Spleen (tissue), 11 donors: ENCODE results near the gene ATP6V0E1. TPM values are rescaled to one million over a fixed set of nuclear protein-coding genes. Genes with fewer than 3 reads are reported as not detected.

Experiments
- DNase-seq: peaks from one replicate; pipeline ENCODE4 v3.0.0-alpha.2; 2020
- H3K27ac ChIP-seq, 8 donors: fragments of 200-600 bp; sonication (generic) in 7 of 8; 1 replicate in 4 of 8; 2 replicates in 4 of 8; pipeline versions ENCODE4 v1.5.0 to v1.8.0; 2016 to 2021; ENCODE audit warnings: inconsistent platforms in 4 of 8, mild to moderate bottlenecking in 4 of 8, moderate library complexity in 1 of 8
- H3K27me3 ChIP-seq, 7 donors: fragments of 200-600 bp; sonication (generic) in 6 of 7; replicated peaks in 1 of 7; 1 replicate in 4 of 7; 2 replicates in 3 of 7; pipeline versions ENCODE4 v1.5.0 to v1.8.0; 2016 to 2021; ENCODE audit warnings: inconsistent platforms in 3 of 7, mild to moderate bottlenecking in 1 of 7
- H3K36me3 ChIP-seq, 6 donors: fragments of 200-600 bp; sonication (generic) in 5 of 6; 1 replicate in 4 of 6; 2 replicates in 2 of 6; pipeline versions ENCODE4 v1.5.0 to v1.8.0; 2016 to 2021; ENCODE audit warnings: inconsistent platforms in 2 of 6
- H3K4me1 ChIP-seq, 6 donors: fragments of 200-600 bp; sonication (generic) in 5 of 6; 1 replicate in 3 of 6; 2 replicates in 3 of 6; pipeline versions ENCODE4 v1.5.0 to v1.8.0; 2016 to 2021; ENCODE audit warnings: inconsistent platforms in 3 of 6
- H3K4me3 ChIP-seq, 8 donors: fragments of 200-600 bp; sonication (generic) in 7 of 8; 1 replicate in 4 of 8; 2 replicates in 4 of 8; pipeline versions ENCODE4 v1.5.0 to v1.8.0; 2016 to 2021; ENCODE audit warnings: inconsistent platforms in 4 of 8, mild to moderate bottlenecking in 4 of 8, moderate library complexity in 2 of 8
- H3K9me3 ChIP-seq, 8 donors: fragments of 200-600 bp; sonication (generic) in 7 of 8; 1 replicate in 4 of 8; 2 replicates in 4 of 8; pipeline versions ENCODE4 v1.5.0 to v1.8.0; 2016 to 2021; ENCODE audit warnings: inconsistent platforms in 4 of 8
- CTCF ChIP-seq, 11 experiments: fragments of 200-600 bp in 7 of 11; fragments of 450-650 bp in 4 of 11; sonication (generic) in 4 of 11; IDR thresholded peaks in 8 of 11; conservative IDR thresholded peaks in 3 of 11; 1 replicate in 7 of 11; 2 replicates in 4 of 11; pipeline versions ENCODE4 v1.4.0 to v1.8.0; 2016 to 2021; ENCODE audit warnings: antibody characterized with exemption in 11 of 11, inconsistent platforms in 4 of 11, mild to moderate bottlenecking in 1 of 11
- POLR2A ChIP-seq, 3 donors: fragments of 450-650 bp; IDR thresholded peaks; one replicate each; pipeline ENCODE4 v1.5.1; 2017; ENCODE audit warnings: antibody characterized with exemption in 3 of 3, mild to moderate bottlenecking in 1 of 3
- POLR2AphosphoS5 ChIP-seq, 3 donors: sonication (generic); formaldehyde crosslinking; IDR thresholded peaks; one replicate each; pipeline ENCODE4 v1.5.1; 2017; ENCODE audit warnings: antibody characterized with exemption in 3 of 3
- WGBS, 5 donors: extraction: QIAGEN DNeasy Blood & Tissue Kit in 3 of 5; methylation state at CpG; one replicate each; pipeline versions ENCODE4 v1.1.5 to v1.1.7; 2013 to 2018; 5-methylcytosine and 5-hydroxymethylcytosine counted together
- intact Hi-C: fragments of 100-400 bp; cut with DNase I; formaldehyde crosslinking; loops from one replicate; pipeline ENCODE4 v1.15.0; 2023; ENCODE audit warnings: low total_unique reads
- polyA plus RNA-seq, 3 donors: library from polyadenylated mRNA; stranded (reverse); fragments of 200-250 nt; gene quantifications; one replicate each; pipeline ENCODE4 v1.2.1, GENCODE V29; 2013
- total RNA-seq, 7 donors: library from RNA; depleted of rRNA in 3 of 7; stranded (reverse); fragments of >200 nt in 3 of 7; fragmentation: NEBNext Ultra II Directional in 4 of 7; extraction: Animal tissue kit (Norgen Biotek cat#: 25700) in 4 of 7; gene quantifications; one replicate each; pipeline versions ENCODE4 v1.1.0 to v1.2.1, GENCODE V29; 2016 to 2021
- donor health status: healthy with polysubstance abuse.
- donor health status: DM: no; HTN: no; CAD: no; lungs with moderate emphysema.
- donor health status: DM: no; HTN: no; CAD: no.
- donor health status: Bipolar disorder and iron deficiency.
- donor health status: healthy.
- donor health status: DM: no; HTN: no; CAD: no.
- donor health status: DM: yes; HTN: yes; CAD: no.

The ATP6V0E1 gene
- total and polyA plus RNA-seq, 10 donors: 185 to 314 (median 212) TPM

- no peak for DNase-seq
- WGBS, 5 donors: 76 to 86% (median 85%) methylated on average over 6 of the region's 6 CpGs
- Histone ChIP-seq H3K27ac (no peak overlapping the region), H3K27me3 (peaks cover 0 to 4% (median 0%) of the 10 kb centered on the region in 7 donors), H3K9me3 (no peaks in the 10 kb centered on the region), H3K4me1 (peaks cover 0 to 18% (median 4%) of the 10 kb centered on the region in 6 donors), H3K36me3 (no peaks in the 10 kb centered on the region), H3K4me3 (no peak overlapping the region)
- intact Hi-C loops: no loop called here
- no peak for TF ChIP-seq CTCF (IDR thresholded peaks at IDR 0.05 in 8 of 11, conservative IDR thresholded peaks at IDR 0.05 in 3 of 11)
- TF ChIP-seq POLR2AphosphoS5 (IDR thresholded peaks at IDR 0.05): no peak
- TF ChIP-seq POLR2A (IDR thresholded peaks at IDR 0.05): no peak
These were observed 64.2 kb downstream of the ATP6V0E1 start for GRCh38 chr5:173047838-173048105.

GRCh38 chr5:173050791-173051190 lies 67.2 kb downstream of the ATP6V0E1 start:
- H3K27me3 ChIP-seq: peaks cover 0 to 4% (median 0%) of the 10 kb centered on the region in 7 donors
- intact Hi-C loops: no loop called here
- H3K4me3 ChIP-seq: no peak overlapping the region
- DNase-seq: no peak
- peaks cover 5 to 32% (median 12%) of the 10 kb centered on the region in 6 donors for H3K4me1 ChIP-seq
- WGBS, 5 donors: 68 to 88% (median 80%) methylated on average over 2 of the region's 2 CpGs
- no peak overlapping the region for H3K27ac ChIP-seq
- no peaks in the 10 kb centered on the region for H3K36me3 ChIP-seq
- TF ChIP-seq POLR2AphosphoS5 (IDR thresholded peaks at IDR 0.05): no peak
- TF ChIP-seq POLR2A (IDR thresholded peaks at IDR 0.05): no peak
- no peak for TF ChIP-seq CTCF (IDR thresholded peaks at IDR 0.05 in 8 of 11, conservative IDR thresholded peaks at IDR 0.05 in 3 of 11)
- H3K9me3 ChIP-seq: no peaks in the 10 kb centered on the region

GRCh38 chr5:173051746-173052145 lies 68.2 kb downstream of the ATP6V0E1 start:
- no peak for DNase-seq
- Histone ChIP-seq H3K27me3 (peaks cover 0 to 4% (median 0%) of the 10 kb centered on the region in 7 donors), H3K4me1 (peaks cover 5 to 32% (median 12%) of the 10 kb centered on the region in 6 donors), H3K9me3 (no peaks in the 10 kb centered on the region), H3K36me3 (no peaks in the 10 kb centered on the region), H3K27ac (no peak overlapping the region), H3K4me3 (no peak overlapping the region)
- WGBS, 5 donors: 76 to 87% (median 83%) methylated on average over 5 of the region's 5 CpGs
- no peak for TF ChIP-seq POLR2AphosphoS5 (IDR thresholded peaks at IDR 0.05)
- no peak for TF ChIP-seq CTCF (IDR thresholded peaks at IDR 0.05 in 8 of 11, conservative IDR thresholded peaks at IDR 0.05 in 3 of 11)
- TF ChIP-seq POLR2A (IDR thresholded peaks at IDR 0.05): no peak
- intact Hi-C loops: no loop called here

GRCh38 chr5:173053041-173053440 lies 69.5 kb downstream of the ATP6V0E1 start:
- Histone ChIP-seq H3K4me1 (peaks cover 10 to 40% (median 18%) of the 10 kb centered on the region in 6 donors), H3K36me3 (no peaks in the 10 kb centered on the region), H3K4me3 (no peak overlapping the region), H3K27ac (peak overlapping the region in 4 of 8 donors; percentile 2 to 32 (median 24)), H3K9me3 (no peaks in the 10 kb centered on the region), H3K27me3 (peaks cover 0 to 4% (median 0%) of the 10 kb centered on the region in 7 donors)
- 77 to 89% (median 84%) methylated on average over 3 of the region's 3 CpGs for WGBS, 5 donors
- DNase-seq: no peak
- intact Hi-C loops: no loop called here
- TF ChIP-seq CTCF (IDR thresholded peaks at IDR 0.05 in 8 of 11, conservative IDR thresholded peaks at IDR 0.05 in 3 of 11) (no peak), POLR2AphosphoS5 (IDR thresholded peaks at IDR 0.05) (no peak), POLR2A (IDR thresholded peaks at IDR 0.05) (no peak)
